GM12892 (cell line): ENCODE measurements around the gene HRG.

Experiments used
- POLR2A ChIP-seq: IDR thresholded peaks from 2 replicates; pipeline ENCODE4 v1.6.1; 2011; ENCODE audit warnings: low read depth, low read length, control low read depth
- POLR2AphosphoS5 ChIP-seq: IDR thresholded peaks from 2 replicates; pipeline ENCODE4 v1.6.1; 2011; ENCODE audit warnings: low read depth, low read length, control low read depth

- no peak for TF ChIP-seq POLR2AphosphoS5
- no peak for TF ChIP-seq POLR2A
Measured at GRCh38 chr3:186693843-186694242, 28.0 kb downstream of the HRG start.
